Ishikawa (cell line): ENCODE data around the gene AGFG1.

Experiments used
- CEBPB ChIP-seq: IDR thresholded peaks from 2 replicates; pipeline ENCODE4 v1.6.1; 2012
- CREB1 ChIP-seq: IDR thresholded peaks from 2 replicates; pipeline ENCODE4 v1.6.1; 2012; ENCODE audit warnings: low read depth
- EGR1 ChIP-seq: IDR thresholded peaks from 2 replicates; pipeline ENCODE4 v1.6.1; 2012
- EP300 ChIP-seq: IDR thresholded peaks from 2 replicates; pipeline ENCODE4 v1.6.1; 2012; ENCODE audit warnings: borderline replicate concordance
- FOXM1 ChIP-seq: IDR thresholded peaks from 2 replicates; pipeline ENCODE4 v1.6.1; 2012; ENCODE audit warnings: low read depth, borderline replicate concordance
- NFIC ChIP-seq: IDR thresholded peaks from 2 replicates; pipeline ENCODE4 v1.6.1; 2012
- RAD21 ChIP-seq: IDR thresholded peaks from 2 replicates; pipeline ENCODE4 v1.6.1; 2012; ENCODE audit warnings: low read depth
- TAF1 ChIP-seq: IDR thresholded peaks from 2 replicates; pipeline ENCODE4 v1.6.1; 2012; ENCODE audit warnings: low read depth, mild to moderate bottlenecking
- TCF12 ChIP-seq: IDR thresholded peaks from 2 replicates; pipeline ENCODE4 v1.6.1; 2012; ENCODE audit warnings: low read depth
- TEAD4 ChIP-seq: IDR thresholded peaks from 2 replicates; pipeline ENCODE4 v1.6.1; 2012
- YY1 ChIP-seq: IDR thresholded peaks from 2 replicates; pipeline ENCODE4 v1.6.1; 2012; ENCODE audit warnings: low read depth
- ZBTB7A ChIP-seq: IDR thresholded peaks from 2 replicates; pipeline ENCODE4 v1.6.1; 2012; ENCODE audit warnings: low read depth
- TF ChIP-seq, protein P1 (sequence below): IDR thresholded peaks from 2 replicates; pipeline ENCODE4 v1.6.1; 2012
- TF ChIP-seq, protein P2 (sequence below): IDR thresholded peaks from 2 replicates; pipeline ENCODE4 v1.6.1; 2012
- TF ChIP-seq, protein P3 (sequence below): IDR thresholded peaks from 2 replicates; pipeline ENCODE4 v1.6.1; 2012; ENCODE audit warnings: low read depth, mild to moderate bottlenecking

The AGFG1 gene

DNA sequence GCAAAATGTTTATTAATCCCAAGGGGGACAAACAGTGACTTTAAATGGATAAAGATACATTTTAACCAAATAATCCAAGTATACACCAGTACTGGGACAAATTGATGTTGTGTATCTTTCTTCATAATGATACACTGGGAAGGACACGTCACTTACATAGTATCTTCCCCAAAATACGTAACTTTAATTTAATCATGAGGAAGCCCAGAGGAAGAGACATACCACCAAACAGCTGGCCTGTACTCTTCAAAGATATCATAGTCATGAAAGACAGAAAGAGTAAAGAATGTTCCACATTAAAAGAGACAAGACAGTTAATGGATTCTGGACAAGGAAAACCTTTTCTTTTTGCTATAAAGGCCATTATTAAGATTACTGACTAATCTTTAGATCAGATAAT, 37.1 kb downstream of the AGFG1 start:
- TF ChIP-seq, protein P1, sequence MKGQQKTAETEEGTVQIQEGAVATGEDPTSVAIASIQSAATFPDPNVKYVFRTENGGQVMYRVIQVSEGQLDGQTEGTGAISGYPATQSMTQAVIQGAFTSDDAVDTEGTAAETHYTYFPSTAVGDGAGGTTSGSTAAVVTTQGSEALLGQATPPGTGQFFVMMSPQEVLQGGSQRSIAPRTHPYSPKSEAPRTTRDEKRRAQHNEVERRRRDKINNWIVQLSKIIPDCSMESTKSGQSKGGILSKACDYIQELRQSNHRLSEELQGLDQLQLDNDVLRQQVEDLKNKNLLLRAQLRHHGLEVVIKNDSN: no peak
- TF ChIP-seq EP300 (no peak), RAD21 (no peak), ZBTB7A (no peak), FOXM1 (no peak), TCF12 (no peak), NFIC (no peak), CEBPB (no peak), EGR1 (no peak), CREB1 (no peak), TEAD4 (no peak), TAF1 (no peak), YY1 (no peak)
- TF ChIP-seq, protein P2, sequence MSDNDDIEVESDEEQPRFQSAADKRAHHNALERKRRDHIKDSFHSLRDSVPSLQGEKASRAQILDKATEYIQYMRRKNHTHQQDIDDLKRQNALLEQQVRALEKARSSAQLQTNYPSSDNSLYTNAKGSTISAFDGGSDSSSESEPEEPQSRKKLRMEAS: no peak
- TF ChIP-seq, protein P3, sequence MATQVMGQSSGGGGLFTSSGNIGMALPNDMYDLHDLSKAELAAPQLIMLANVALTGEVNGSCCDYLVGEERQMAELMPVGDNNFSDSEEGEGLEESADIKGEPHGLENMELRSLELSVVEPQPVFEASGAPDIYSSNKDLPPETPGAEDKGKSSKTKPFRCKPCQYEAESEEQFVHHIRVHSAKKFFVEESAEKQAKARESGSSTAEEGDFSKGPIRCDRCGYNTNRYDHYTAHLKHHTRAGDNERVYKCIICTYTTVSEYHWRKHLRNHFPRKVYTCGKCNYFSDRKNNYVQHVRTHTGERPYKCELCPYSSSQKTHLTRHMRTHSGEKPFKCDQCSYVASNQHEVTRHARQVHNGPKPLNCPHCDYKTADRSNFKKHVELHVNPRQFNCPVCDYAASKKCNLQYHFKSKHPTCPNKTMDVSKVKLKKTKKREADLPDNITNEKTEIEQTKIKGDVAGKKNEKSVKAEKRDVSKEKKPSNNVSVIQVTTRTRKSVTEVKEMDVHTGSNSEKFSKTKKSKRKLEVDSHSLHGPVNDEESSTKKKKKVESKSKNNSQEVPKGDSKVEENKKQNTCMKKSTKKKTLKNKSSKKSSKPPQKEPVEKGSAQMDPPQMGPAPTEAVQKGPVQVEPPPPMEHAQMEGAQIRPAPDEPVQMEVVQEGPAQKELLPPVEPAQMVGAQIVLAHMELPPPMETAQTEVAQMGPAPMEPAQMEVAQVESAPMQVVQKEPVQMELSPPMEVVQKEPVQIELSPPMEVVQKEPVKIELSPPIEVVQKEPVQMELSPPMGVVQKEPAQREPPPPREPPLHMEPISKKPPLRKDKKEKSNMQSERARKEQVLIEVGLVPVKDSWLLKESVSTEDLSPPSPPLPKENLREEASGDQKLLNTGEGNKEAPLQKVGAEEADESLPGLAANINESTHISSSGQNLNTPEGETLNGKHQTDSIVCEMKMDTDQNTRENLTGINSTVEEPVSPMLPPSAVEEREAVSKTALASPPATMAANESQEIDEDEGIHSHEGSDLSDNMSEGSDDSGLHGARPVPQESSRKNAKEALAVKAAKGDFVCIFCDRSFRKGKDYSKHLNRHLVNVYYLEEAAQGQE: no peak

DNA sequence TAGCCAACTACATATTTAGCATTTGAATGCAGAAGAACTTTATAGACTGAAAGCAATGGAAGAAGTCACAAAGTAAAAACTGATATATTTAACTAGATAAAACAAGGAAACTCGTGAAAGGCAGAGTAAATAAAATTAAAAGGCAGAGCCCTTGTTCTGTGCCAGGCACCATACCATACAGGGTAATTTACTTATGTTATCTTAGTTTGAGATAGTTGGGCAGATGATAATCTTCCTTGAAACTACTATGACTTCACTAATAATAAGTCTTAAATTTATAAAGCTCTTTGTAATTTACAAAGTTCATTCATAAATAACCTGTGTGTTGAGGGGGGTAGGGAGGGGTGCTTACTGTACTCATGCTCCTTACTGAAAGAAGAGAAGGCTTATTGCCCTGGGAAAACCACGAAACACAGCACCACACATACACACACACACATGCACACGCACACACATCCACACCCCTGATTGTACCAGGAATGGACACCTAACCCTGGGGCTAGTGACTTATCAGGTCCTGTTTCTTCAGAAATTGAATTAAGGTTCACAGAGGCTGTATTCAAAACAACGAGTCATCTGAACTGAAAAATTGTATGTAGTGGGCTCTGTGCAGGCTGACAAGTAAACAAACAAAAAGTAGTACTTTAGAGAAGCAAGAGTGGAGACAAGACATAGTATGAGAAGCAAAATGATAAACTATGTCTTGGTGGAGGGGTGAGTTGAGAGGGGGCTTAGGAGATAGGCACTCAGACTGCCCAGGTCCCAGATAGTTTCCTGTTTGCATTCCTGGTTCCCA, 38.1 kb downstream of the AGFG1 start:
- TF ChIP-seq NFIC (no peak), EP300 (no peak), TAF1 (no peak), FOXM1 (no peak), CREB1 (no peak), TEAD4 (no peak), ZBTB7A (no peak), YY1 (no peak), TCF12 (no peak), EGR1 (no peak), CEBPB (no peak), RAD21 (no peak)
- TF ChIP-seq, protein P2: no peak
- TF ChIP-seq, protein P1: no peak
- TF ChIP-seq, protein P3: no peak

DNA sequence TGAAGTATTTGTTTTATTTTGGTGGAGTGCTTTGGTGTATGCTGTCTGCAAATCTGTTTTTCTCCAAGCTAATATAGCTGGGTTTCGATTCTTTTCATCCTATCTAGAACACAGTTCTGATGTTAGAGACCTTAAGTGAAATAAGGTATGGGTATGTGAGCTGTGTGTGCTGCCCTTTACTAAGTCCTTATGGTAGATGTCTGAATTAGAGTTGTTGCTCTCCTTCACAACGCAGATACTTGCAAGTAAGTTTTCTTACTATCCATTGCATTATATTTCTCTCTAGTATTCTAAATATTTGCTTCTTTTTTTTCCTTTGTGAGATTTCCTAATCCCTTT, 38.6 kb downstream of the AGFG1 start:
- TF ChIP-seq NFIC: no peak
- no peak for TF ChIP-seq CEBPB
- TF ChIP-seq TEAD4: no peak
- TF ChIP-seq YY1: no peak
- TF ChIP-seq, protein P3: no peak
- TF ChIP-seq, protein P1: no peak
- no peak for TF ChIP-seq EGR1

DNA sequence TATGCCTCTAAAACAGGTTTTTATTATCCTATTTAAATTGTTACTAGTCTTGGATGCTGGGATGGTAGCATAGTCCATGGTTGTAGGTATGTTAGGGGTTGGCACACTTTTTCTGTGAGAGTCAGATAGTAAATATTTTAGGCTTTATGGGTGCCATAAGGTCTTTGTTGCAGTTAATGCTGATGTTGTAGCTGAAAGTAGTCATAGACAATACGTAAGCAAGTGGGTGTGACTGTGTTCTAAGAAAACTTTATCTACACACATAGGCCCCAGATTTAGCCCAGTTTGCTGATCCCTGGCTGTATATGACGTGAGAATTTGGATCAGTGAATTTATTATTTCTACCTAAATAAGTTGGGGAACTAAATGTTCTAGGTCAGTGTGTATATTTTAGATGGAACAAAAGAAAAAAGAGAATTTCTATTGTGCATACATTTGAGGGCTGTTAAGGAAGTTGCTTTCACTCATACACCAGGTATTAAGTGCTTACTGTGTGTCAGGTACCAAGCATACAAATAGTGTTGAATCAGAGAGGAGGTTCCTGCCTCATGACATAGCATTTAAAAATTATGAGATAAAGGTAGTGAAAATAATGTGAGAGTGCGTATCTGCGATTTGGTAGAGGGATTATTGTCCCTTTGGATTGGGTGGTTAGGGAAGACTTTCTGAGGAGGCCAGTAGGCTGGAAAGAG, 39.4 kb downstream of the AGFG1 start:
- TF ChIP-seq, protein P3: no peak
- TF ChIP-seq EGR1 (no peak), ZBTB7A (no peak), FOXM1 (no peak), TAF1 (no peak), EP300 (no peak), TCF12 (no peak), CEBPB (no peak), TEAD4 (no peak), NFIC (no peak), YY1 (no peak), CREB1 (no peak), RAD21 (no peak)
- TF ChIP-seq, protein P1: no peak
- TF ChIP-seq, protein P2: no peak
